Stimulated activated CD8-positive, alpha-beta memory T cell treated with anti-CD3 and anti-CD28 coated beads, Interleukin-15, amount 100 ng/mL, for 48 hours (primary cell): ENCODE data around the gene SEMA3D.

ENCODE experiments used
- DNase-seq, 2 donors: peaks; one replicate each; pipeline ENCODE4 v3.0.0-alpha.2; 2020; ENCODE audit warnings: low read depth in 2 of 2

SEMA3D gene

GRCh38 chr7:85033263-85033662 is 153.6 kb downstream of the SEMA3D start:
- no peak for DNase-seq

DNA sequence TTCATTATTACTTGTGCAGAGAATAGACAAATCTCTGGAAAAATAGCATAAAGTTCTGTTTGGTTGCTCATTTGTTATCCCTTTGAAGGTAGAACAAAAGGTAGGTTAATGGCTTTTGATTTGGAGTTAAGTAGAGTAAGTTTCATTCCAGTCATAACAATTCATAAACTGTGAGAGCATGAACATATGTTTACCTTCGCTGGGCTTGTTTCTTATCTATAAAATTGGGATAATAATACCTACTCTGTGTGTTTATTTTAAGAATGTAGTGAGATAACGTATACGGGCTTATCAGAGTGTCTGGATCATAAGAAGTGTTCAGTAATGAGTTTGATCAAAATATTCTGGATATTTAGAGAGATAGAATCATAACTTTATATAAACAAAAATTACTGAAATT is 155.4 kb downstream of the SEMA3D start:
- no peak for DNase-seq

- DNase-seq: no peak
Measured at GRCh38 chr7:85030893-85031292, 156.0 kb downstream of the SEMA3D start.

DNA sequence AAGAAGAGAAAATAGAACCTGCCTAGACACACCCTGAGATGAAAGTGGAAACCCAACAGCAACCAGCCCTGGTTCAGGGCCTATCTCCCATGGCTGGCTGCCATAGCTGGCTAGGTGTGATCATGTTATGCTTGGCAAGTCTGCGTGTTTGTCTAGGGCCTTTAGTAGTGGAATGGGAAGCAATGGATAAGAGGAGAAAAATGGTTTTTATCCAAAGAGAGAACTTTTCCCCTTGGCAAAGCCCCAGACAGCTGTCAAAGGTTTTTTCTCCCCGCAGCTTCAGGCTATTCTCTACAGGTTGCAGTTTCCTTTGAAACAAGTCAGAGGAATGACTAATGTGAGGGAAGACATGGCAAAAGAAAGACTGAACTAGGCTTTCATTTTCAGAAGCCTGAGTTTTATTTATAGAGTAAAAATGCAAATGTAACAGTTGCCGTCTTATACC is 161.5 kb downstream of the SEMA3D start:
- no peak for DNase-seq

- no peak for DNase-seq
Measured at GRCh38 chr7:85023916-85024315, 162.9 kb downstream of the SEMA3D start.

- DNase-seq: no peak
Measured at GRCh38 chr7:85023066-85023712, 163.7 kb downstream of the SEMA3D start.

DNA sequence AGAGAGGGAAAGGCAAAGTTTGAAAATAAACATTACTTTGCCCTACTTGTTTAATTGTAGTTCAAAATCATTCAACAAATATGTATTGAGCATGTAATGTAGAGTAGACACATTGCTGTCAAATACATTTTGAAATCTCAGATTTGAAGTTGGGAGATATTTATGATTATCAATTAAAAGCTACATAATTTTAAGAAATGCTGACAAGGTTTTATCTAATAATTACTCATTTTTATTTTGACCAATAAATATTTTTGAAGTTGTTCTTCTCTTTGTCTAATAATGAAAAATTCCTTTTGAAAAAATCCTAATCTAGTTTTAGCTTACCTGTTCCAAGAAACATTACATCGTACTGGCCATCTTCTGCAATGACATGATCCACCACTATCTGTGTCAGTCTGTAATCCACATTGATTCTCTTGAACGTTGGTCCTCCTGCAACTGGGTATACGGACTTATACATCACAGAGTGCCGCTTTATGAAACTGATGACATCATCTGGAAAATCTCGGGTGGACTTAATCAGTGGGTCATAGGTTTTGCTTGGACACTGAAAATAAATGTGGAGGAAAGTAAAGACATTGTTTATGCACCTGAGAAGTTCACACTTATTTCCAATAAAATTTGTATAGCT is 164.7 kb downstream of the SEMA3D start:
- no peak for DNase-seq

GRCh38 chr7:85021101-85021704 is 165.7 kb downstream of the SEMA3D start:
- DNase-seq: no peak

DNA sequence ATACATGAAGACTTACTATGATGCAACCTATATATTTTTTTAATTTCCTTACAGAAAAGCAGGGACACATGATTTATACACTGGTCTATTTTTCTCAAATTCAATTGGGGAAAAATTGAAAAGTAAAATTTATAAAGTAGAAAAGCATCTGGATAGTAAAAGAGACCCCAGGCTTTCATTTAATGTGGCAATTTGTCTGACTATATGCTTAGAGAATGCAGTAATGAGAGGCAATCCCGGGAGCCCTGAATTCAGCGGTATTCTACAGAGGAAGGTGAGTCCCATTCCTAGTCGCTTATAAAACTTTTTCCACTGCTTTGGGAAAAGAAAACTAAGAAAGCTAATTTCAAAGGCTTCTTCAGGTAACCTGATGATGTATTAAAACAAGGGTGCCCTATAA is 167.1 kb downstream of the SEMA3D start:
- no peak for DNase-seq

- no peak for DNase-seq
Measured at GRCh38 chr7:85019176-85019575, 167.7 kb downstream of the SEMA3D start.

DNA sequence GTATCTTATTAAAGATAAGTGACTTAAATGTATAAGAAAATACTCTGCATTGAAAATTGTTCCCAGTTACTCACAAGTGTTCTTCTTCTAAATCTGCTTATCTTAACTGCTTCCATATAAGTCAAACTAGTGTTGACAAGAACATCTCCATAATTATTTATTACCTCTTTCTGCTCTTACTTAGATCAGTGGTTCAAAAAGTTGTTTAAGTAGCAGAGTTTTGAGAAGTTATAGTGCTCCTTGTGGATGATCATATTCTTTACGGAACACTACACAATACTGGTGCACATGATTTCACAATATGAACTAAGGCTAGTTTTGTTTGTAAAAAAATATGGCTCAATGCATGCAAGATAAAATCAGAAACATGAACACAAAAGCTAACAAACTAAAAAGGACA is 168.4 kb downstream of the SEMA3D start:
- DNase-seq: no peak

DNA sequence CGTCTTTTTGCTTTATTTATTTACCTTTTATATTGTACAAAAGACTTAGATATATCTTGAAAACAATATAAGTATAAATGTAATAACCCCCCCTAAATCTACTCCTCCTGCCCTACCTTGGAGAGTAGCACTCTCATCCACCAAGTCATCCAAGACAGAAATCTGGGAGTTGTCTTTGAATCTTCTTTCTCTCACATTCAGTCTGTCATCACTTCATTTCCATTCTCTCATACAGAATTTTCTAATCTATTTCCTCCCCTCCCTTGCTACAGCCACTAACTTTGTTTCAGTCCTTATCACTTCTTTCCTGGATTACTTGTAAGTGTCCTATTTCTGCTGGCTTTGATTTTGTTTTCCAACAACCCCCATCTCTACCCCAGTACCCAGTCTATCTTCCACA is 170.6 kb downstream of the SEMA3D start:
- no peak for DNase-seq

DNA sequence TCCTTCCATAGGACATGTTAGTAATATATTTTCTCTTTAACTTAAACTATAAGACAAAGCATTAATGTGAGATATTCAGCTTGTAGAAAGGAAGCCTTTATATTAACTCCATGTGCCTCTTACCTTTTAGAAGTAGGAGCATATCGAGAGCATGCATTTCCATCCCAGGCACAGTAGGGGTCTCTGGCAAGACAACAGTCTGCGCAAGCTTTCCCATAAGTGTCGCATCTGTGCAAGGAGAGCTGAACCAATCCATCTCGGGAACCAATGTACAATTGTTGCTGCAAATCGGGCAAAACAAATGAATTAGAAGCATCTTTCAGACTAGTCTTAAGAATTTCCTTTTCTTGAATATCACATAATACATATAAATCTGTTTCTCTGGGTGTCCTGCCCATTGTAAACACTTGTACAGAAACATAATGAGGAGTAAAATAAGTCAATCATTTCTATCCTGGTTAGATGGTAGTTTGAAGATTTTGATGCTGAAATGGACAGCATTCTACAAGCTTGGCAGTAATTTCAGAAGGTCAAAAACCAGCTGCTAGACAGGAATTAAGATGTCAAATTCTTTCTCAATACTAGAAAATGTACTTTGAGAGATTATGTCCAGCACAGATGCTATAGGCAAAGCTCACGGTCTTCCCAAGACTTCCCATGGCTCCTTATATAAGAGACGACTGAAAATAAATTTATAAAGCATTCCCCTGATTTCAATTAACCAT is 171.8 kb downstream of the SEMA3D start:
- no peak for DNase-seq

DNA sequence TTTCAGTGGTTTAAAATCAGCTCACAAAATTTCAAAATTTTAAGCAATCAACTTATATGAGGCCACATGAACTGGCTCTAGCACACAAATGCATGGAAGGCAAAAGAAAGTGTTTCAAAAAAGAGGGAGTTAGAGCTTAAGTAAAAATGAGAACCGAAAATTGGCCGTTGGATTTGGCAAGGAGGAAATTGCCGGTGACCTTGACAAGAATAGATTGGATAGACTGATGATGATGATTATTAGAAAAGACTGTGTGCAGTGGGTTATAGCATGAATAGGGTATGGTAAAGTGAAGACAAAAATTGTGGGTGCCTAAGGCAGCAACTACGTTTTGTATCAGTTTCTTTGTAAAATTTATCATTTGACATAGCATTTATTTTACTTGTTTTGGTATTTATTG is 175.7 kb downstream of the SEMA3D start:
- DNase-seq: no peak

- no peak for DNase-seq
Measured at GRCh38 chr7:85010306-85010705, 176.6 kb downstream of the SEMA3D start.

- no peak for DNase-seq
Measured at GRCh38 chr7:85006754-85007153, 180.1 kb downstream of the SEMA3D start.

DNA sequence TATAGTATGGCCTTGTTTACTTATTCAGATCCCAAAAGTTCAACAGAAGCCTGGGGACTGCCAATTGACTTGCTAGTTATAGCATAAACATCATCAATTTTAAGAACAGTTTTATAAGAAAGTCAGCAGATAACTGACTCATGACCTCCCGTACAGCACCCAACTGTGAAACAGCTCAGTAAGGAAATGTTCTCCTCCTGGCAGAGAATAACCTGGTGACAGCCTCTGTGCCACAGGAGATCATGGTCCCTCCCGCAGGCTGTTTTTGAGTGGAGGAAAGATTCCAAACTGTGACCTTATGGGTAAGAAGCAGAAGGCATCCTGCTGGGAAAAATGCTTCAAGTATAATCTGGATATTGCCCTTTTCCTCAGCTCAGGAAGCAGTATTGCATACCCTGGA is 182.5 kb downstream of the SEMA3D start:
- DNase-seq: no peak

DNA sequence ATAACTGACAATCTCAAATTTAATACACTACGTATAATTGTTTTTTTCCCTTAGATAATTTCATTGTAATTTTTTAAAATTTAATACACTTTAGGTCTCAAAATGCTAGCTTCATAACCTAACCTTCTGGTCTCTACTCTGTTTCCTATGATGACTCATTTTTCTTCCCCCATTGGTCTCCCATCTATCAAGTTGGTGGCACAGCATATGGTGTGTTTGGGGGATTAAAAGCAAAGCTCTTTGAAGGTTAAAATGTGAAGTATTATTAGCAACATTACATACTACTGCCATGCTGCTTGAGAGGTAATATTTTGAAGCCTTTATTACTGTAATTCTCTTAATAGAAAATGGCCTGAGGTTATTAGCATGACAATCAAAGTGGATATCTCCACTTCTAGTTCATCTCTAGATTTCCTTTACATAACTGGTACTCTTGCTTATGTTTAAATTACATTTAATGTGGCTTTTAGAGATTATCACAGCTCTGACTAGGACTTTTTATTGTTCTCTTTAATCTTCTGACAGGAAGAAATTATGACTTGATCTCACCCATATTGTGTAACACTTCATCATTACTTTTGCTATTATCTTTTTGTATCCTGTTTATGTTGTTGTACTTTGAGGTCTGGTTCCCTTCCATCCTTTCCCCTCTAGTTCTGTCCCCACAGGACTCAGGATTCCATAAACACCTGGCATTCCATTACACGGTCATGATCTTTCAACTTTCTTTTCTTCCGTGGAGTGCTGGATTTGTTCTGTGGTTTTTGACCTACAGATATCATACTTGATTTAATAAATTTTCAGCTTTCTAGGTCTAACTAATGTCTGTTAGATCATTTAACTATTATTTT is 185.1 kb downstream of the SEMA3D start:
- DNase-seq: no peak

GRCh38 chr7:85000735-85001350 is 186.0 kb downstream of the SEMA3D start:
- DNase-seq: no peak

DNA sequence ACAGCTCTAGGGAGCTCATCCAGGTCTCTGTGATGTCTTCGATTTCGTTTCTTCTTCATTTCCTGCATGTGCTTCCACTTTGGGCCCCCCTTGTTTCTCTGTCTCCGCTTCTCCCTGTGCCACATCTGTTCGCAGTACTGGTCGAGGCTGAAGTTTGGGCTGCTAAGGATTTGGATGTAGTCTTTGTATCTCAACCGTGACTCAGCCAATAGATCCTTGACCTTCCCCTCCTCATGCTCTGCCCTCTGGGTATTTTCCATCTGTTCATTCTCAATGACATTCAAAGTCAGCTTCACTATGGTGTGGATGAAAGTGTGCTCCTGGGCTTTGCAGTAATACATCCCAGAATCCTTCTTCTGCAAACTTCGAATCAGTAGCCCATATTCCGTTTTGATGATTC is 187.4 kb downstream of the SEMA3D start:
- DNase-seq: no peak

DNA sequence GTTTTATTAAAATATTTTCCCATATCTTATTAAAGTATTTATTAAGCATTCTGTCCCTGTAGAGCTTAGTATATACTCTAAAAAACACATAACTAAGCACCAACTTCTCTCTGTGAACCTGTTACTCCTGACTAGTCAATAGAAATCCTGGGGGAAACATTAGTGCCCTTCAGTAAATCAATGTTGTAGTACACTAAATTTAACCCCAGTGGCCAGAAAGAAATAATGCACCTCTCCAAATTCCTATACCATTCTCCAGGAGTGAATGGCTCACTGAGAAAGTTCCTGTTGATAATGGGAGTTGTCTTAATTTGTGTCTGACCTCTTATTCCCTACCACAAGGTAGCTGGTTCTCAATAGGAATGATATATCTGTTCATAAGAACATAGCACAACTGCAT is 188.2 kb downstream of the SEMA3D start:
- DNase-seq: no peak
